Measurements from ENCODE around the gene NTN4. TPM values are rescaled to one million over a fixed set of nuclear protein-coding genes. Genes with fewer than 3 reads are reported as not detected.
"Not testable (repeated sequence)": the region's sequence is repeated elsewhere in the genome, so short reads cannot be mapped to it uniquely, and the experiment has no call there.

Gene NTN4
- total RNA-seq, 1 experiment from 2014 or later: 68.4 TPM

DNA sequence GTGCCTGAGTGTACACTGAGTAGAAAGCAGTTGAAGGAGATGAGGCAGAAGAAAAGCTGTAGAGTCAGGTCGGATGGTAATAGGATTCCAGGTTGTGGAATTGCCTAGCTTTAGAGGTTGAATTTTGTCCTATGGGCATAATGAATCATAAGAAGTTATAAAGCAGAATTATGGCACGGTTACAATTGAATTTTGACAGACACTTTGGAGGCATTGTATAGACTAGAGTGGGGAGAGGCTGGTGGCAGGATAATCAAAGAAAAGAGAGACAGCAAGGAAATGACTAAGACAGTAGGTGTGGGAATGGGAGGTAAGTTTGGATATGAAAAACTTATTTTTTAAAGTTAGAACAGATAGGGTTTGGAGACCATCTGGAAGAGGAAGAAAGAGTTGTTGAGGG lies 102.6 kb downstream of the NTN4 start:
- DNase-seq: no peak
- Mint-ChIP-seq H3K4me1 (ENCODE audit: low read depth, unreplicated experiment) (no peaks in the 10 kb centered on the region), H3K27ac (ENCODE audit: unreplicated experiment) (no peak overlapping the region), H3K27me3 (ENCODE audit: unreplicated experiment) (no peaks in the 10 kb centered on the region), H3K36me3 (ENCODE audit: insufficient read depth, unreplicated experiment) (no peaks in the 10 kb centered on the region), H3K4me3 (ENCODE audit: low read depth, unreplicated experiment) (no peak overlapping the region), H3K9me3 (ENCODE audit: low read depth, unreplicated experiment) (no peaks in the 10 kb centered on the region)
- CTCF ChIA-PET: no interaction called here
- intact Hi-C loops (cut with micrococcal nuclease; ENCODE audit: unreplicated experiment): no loop called here
- TF ChIP-seq, protein P1, sequence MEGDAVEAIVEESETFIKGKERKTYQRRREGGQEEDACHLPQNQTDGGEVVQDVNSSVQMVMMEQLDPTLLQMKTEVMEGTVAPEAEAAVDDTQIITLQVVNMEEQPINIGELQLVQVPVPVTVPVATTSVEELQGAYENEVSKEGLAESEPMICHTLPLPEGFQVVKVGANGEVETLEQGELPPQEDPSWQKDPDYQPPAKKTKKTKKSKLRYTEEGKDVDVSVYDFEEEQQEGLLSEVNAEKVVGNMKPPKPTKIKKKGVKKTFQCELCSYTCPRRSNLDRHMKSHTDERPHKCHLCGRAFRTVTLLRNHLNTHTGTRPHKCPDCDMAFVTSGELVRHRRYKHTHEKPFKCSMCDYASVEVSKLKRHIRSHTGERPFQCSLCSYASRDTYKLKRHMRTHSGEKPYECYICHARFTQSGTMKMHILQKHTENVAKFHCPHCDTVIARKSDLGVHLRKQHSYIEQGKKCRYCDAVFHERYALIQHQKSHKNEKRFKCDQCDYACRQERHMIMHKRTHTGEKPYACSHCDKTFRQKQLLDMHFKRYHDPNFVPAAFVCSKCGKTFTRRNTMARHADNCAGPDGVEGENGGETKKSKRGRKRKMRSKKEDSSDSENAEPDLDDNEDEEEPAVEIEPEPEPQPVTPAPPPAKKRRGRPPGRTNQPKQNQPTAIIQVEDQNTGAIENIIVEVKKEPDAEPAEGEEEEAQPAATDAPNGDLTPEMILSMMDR (IDR thresholded peaks at IDR 0.05; ENCODE audit: unreplicated experiment): no peak
- no TSS peak for BruUV-seq (replicated peaks)

DNA sequence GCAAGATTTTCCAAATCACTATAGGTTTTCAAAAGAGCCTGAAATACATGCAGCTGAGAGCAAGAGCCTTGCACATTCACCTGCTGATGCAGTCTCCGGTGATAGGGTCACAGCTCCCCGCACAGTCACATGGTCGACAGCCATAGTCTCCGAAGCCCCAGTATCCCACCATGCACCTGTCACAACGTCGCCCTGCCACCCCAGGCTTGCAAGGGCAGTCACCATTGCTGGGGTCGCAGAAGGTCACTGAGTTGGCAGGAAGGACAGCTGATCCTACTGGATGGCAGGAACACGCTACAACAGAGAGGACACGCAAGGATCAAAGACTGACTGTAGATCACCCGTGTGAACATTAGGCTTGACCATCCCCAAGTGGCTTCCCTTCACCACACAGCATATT lies 107.1 kb downstream of the NTN4 start:
- Mint-ChIP-seq H3K4me1 (ENCODE audit: low read depth, unreplicated experiment) (no peaks in the 10 kb centered on the region), H3K9me3 (ENCODE audit: low read depth, unreplicated experiment) (no peaks in the 10 kb centered on the region), H3K27me3 (ENCODE audit: unreplicated experiment) (no peaks in the 10 kb centered on the region), H3K36me3 (ENCODE audit: insufficient read depth, unreplicated experiment) (no peaks in the 10 kb centered on the region), H3K27ac (ENCODE audit: unreplicated experiment) (no peak overlapping the region), H3K4me3 (ENCODE audit: low read depth, unreplicated experiment) (no peak overlapping the region)
- no TSS peak for BruUV-seq (replicated peaks)
- TF ChIP-seq, protein P1 (IDR thresholded peaks at IDR 0.05; ENCODE audit: unreplicated experiment): no peak
- CTCF ChIA-PET: no interaction called here
- intact Hi-C loops (cut with micrococcal nuclease; ENCODE audit: unreplicated experiment): no loop called here
- no peak for DNase-seq

DNA sequence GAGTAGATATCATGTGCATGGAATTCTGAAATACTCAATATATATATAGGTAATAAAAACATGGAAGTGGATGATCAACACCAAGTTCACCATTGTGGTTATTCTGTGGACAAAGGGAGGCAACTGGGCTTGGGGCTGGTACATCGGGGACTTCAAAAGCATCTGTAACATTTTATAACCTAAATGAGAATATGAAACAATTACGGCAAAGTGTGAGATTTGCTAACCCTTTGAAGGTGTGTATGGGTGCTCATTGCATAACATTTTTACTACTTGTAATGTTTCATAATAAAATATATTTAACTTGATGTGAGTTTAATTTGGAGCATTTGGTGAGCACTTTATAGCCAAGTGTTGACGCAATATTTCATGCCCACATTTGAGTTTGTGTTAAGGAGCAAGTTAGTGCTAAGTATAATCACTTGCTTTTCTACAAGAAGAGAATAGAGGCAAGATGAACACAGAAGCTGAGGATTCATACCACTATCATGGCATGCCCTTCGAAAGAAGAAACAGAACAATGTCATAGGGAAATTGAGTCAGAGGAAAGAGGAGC lies 109.3 kb downstream of the NTN4 start:
- no peak for DNase-seq
- BruUV-seq (replicated peaks): no TSS peak
- Mint-ChIP-seq H3K4me1 (ENCODE audit: low read depth, unreplicated experiment) (no peaks in the 10 kb centered on the region), H3K27me3 (ENCODE audit: unreplicated experiment) (no peaks in the 10 kb centered on the region), H3K9me3 (ENCODE audit: low read depth, unreplicated experiment) (no peaks in the 10 kb centered on the region), H3K4me3 (ENCODE audit: low read depth, unreplicated experiment) (no peak overlapping the region), H3K36me3 (ENCODE audit: insufficient read depth, unreplicated experiment) (no peaks in the 10 kb centered on the region), H3K27ac (ENCODE audit: unreplicated experiment) (no peak overlapping the region)
- intact Hi-C loops (cut with micrococcal nuclease; ENCODE audit: unreplicated experiment): no loop called here
- CTCF ChIA-PET: no interaction called here
- TF ChIP-seq, protein P1 (IDR thresholded peaks at IDR 0.05; ENCODE audit: unreplicated experiment): no peak

DNA sequence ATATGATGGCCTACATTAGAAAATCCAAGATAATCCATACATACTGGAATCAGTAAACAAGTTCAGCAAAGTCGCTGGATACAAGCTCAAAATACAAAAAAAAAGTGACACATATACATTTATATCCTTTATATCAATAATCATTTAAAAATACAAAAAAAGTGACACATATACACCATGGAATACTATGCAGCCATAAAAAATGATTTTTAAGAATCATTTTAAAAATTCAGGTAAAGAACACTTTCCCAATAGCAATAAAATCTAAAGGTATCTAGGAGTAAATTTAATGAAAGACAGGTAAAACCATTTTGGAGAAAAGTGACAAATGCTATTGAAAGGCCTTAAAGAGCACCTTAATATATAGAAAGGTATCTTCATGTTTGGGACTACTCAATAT lies 111.9 kb downstream of the NTN4 start:
- CTCF ChIA-PET: no interaction called here

DNA sequence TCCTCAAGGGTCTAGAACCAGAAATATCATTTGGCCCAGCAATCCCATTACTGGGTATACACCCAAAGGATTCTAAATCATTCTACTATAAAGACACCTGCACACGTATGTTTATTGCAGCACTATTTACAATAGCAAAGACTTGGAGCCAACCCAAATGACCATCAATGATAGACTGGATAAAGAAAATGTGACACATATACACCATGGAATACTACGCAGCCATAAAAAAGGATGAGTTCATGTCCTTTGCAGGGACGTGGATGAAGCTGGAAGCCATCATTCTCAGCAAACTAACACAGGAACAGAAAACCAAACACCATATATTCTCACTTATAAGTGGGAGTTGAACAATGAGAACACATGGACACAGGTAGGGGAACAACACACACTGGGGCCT lies 112.8 kb downstream of the NTN4 start:
- intact Hi-C loops (cut with micrococcal nuclease; ENCODE audit: unreplicated experiment); H3K4me3 Mint-ChIP-seq (ENCODE audit: low read depth, unreplicated experiment): not testable (repeated sequence)

More for the DNA sequence above, 111.9 kb downstream of the NTN4 start:
- no TSS peak for BruUV-seq (replicated peaks)
- intact Hi-C loops (cut with micrococcal nuclease; ENCODE audit: unreplicated experiment): no loop called here
- H3K36me3 Mint-ChIP-seq (ENCODE audit: insufficient read depth, unreplicated experiment): no peaks in the 10 kb centered on the region
- no peak overlapping the region for H3K4me3 Mint-ChIP-seq (ENCODE audit: low read depth, unreplicated experiment)
- TF ChIP-seq, protein P1 (IDR thresholded peaks at IDR 0.05; ENCODE audit: unreplicated experiment): no peak
- H3K27ac Mint-ChIP-seq (ENCODE audit: unreplicated experiment): no peak overlapping the region
- no peaks in the 10 kb centered on the region for H3K9me3 Mint-ChIP-seq (ENCODE audit: low read depth, unreplicated experiment)
- peaks cover 15% of the 10 kb centered on the region for H3K4me1 Mint-ChIP-seq (ENCODE audit: low read depth, unreplicated experiment)
- no peaks in the 10 kb centered on the region for H3K27me3 Mint-ChIP-seq (ENCODE audit: unreplicated experiment)
- no peak for DNase-seq

More for the DNA sequence above, 112.8 kb downstream of the NTN4 start:
- H3K4me1 Mint-ChIP-seq (ENCODE audit: low read depth, unreplicated experiment): peaks cover 15% of the 10 kb centered on the region
- H3K27me3 Mint-ChIP-seq (ENCODE audit: unreplicated experiment); H3K9me3 Mint-ChIP-seq (ENCODE audit: low read depth, unreplicated experiment); CTCF ChIA-PET; H3K27ac Mint-ChIP-seq (ENCODE audit: unreplicated experiment); BruUV-seq (replicated peaks); DNase-seq; H3K36me3 Mint-ChIP-seq (ENCODE audit: insufficient read depth, unreplicated experiment): not testable (repeated sequence)
